K562 (cell line): ENCODE results near the gene PLXNA2. TPM values are rescaled to one million over a fixed set of nuclear protein-coding genes. Genes with fewer than 3 reads are reported as not detected.

Source experiments
- ATAC-seq: fragments of 200-7000 bp; cut with Tn5 transposase; 3 replicates; pipeline ENCODE4 v1.9.1; 2020; ENCODE audit warnings: moderate library complexity
- BruUV-seq: library from RNA; stranded (reverse); fragments of 400-500 nt; replicated peaks from 2 replicates; lab custom pipeline; 2021; lab: Mats Ljungman, UMichigan
- CTCF ChIA-PET: fragments of 300-600 bp; formaldehyde crosslinking; extraction: SDS; loops from one replicate; lab custom pipeline; 2021; ENCODE audit warnings: low intra/inter-chr PET ratio; lab: Yijun Ruan, JAX
- POLR2A ChIA-PET: fragments of 300-600, 350-650 bp; sonication (Branson Sonifier 250); formaldehyde crosslinking; extraction: SDS; loops from one replicate; lab custom pipeline; 2021; ENCODE audit warnings: antibody characterized with exemption, inconsistent platforms; lab: Yijun Ruan, JAX
- DNase-seq, 4 experiments: peaks; one replicate each; pipeline versions ENCODE4 v3.0.0 to v3.0.0-alpha.2; 2011 to 2018; ENCODE audit warnings: low spot score in 3 of 4, mixed read lengths in 3 of 4; ENCODE audit errors: extremely low read depth in 1 of 4
- FAIRE-seq: peaks from 2 replicates; lab custom pipeline; 2011; peaks lifted over from hg19 to GRCh38; lab: Jason Lieb, UNC
- H2AFZ ChIP-seq: 2 replicates; pipeline ENCODE4 v1.6.0; 2011; ENCODE audit warnings: low read depth, low read length, control low read depth, inconsistent platforms
- H3K27ac ChIP-seq: fragments of 200-600 bp; 3 replicates; pipeline ENCODE4 v1.8.0; 2011; ENCODE audit warnings: low read depth, mild to moderate bottlenecking, control low read depth, inconsistent platforms, low read length, moderate library complexity, mixed read lengths; ENCODE audit errors: extremely low read depth
- H3K27me3 ChIP-seq, 2 experiments: fragments of 300-600 bp in 1 of 2; 2 replicates in 1 of 2; 3 replicates in 1 of 2; pipeline versions ENCODE4 v1.6.0 to v1.8.0; 2011; ENCODE audit warnings: inconsistent platforms in 2 of 2, low read length in 2 of 2, mild to moderate bottlenecking in 1 of 2, mixed read lengths in 1 of 2, moderate library complexity in 1 of 2; ENCODE audit not compliant: control insufficient read depth in 2 of 2, insufficient read depth in 2 of 2
- H3K36me3 ChIP-seq: fragments of 300-600 bp; 3 replicates; pipeline ENCODE4 v1.8.0; 2011; ENCODE audit warnings: mild to moderate bottlenecking, low read length, inconsistent platforms; ENCODE audit not compliant: control insufficient read depth, insufficient read depth
- H3K4me1 ChIP-seq, 2 experiments: fragments of 200-600 bp in 1 of 2; replicated peaks in 1 of 2; 2 replicates in 1 of 2; 3 replicates in 1 of 2; pipeline versions ENCODE4 v1.5.1 to v1.8.0; 2011; ENCODE audit warnings: inconsistent platforms in 2 of 2, low read length in 2 of 2, mild to moderate bottlenecking in 1 of 2, mixed read lengths in 1 of 2, moderate library complexity in 1 of 2; ENCODE audit not compliant: control insufficient read depth in 2 of 2, insufficient read depth in 2 of 2
- H3K4me2 ChIP-seq: 2 replicates; pipeline ENCODE4 v1.6.1; 2011; ENCODE audit warnings: low read length, control low read depth, inconsistent platforms, mixed read lengths; ENCODE audit not compliant: insufficient read depth
- H3K4me3 ChIP-seq: fragments of 200-600 bp; sonication (generic), shearing (Covaris generic); 2 replicates; pipeline ENCODE4 v1.5.1; 2016; ENCODE audit warnings: control low read depth, inconsistent platforms
- H3K79me2 ChIP-seq: fragments of 200-600 bp; 3 replicates; pipeline ENCODE4 v1.8.0; 2011; ENCODE audit warnings: low read length, inconsistent platforms; ENCODE audit not compliant: control insufficient read depth, insufficient read depth
- H3K9ac ChIP-seq, 2 experiments: 2 replicates each; pipeline versions ENCODE4 v1.6.0 to v1.6.1; 2011; ENCODE audit warnings: low read depth in 2 of 2, low read length in 2 of 2, control low read depth in 1 of 2, inconsistent platforms in 1 of 2, mild to moderate bottlenecking in 1 of 2, mixed read lengths in 1 of 2; ENCODE audit not compliant: insufficient read depth in 1 of 2
- H3K9me1 ChIP-seq: one replicate; pipeline ENCODE4 v1.6.0; 2011; ENCODE audit warnings: inconsistent platforms, mild to moderate bottlenecking, low read length, moderate library complexity; ENCODE audit not compliant: control insufficient read depth, insufficient read depth
- H3K9me3 ChIP-seq: replicated peaks from 2 replicates; pipeline ENCODE4 v1.5.1; 2011; ENCODE audit warnings: low read depth, low read length, inconsistent platforms; ENCODE audit not compliant: control insufficient read depth, insufficient read depth
- H4K20me1 ChIP-seq: replicated peaks from 2 replicates; pipeline ENCODE4 v1.6.1; 2011; ENCODE audit warnings: low read length, inconsistent platforms, mixed read lengths; ENCODE audit not compliant: control insufficient read depth, insufficient read depth
- CC2D1A ChIP-seq: fragments of 450-650 bp; IDR thresholded peaks from 2 replicates; pipeline ENCODE4 v1.6.1; 2017; ENCODE audit warnings: mild to moderate bottlenecking
- ETV6 ChIP-seq, 3 experiments: fragments of 150-350 bp in 1 of 3; sonication (generic) in 1 of 3; formaldehyde crosslinking in 1 of 3; IDR thresholded peaks; 2 replicates each; pipeline versions ENCODE4 v1.6.1 to v1.8.0; 2014 to 2022; ENCODE audit warnings: borderline replicate concordance in 2 of 3, low read depth in 2 of 3, antibody characterized with exemption in 1 of 3, low read length in 1 of 3, mild to moderate bottlenecking in 1 of 3, missing genetic modification reagents in 1 of 3
- PURB ChIP-seq: sonication (generic); formaldehyde crosslinking; IDR thresholded peaks from 2 replicates; pipeline ENCODE4 v1.9.0; 2021; ENCODE audit warnings: low read depth, mild to moderate bottlenecking, missing genetic modification reagents
- SRF ChIP-seq, 2 experiments: fragments of 250-450, 450-650 bp in 1 of 2; sonication (Bioruptor Pico) in 1 of 2; sonication (generic) in 1 of 2; formaldehyde crosslinking; IDR thresholded peaks; 2 replicates each; pipeline versions ENCODE4 v1.5.0 to v1.5.1; 2020 to 2022; ENCODE audit warnings: mild to moderate bottlenecking in 1 of 2, missing genetic modification reagents in 1 of 2
- SUPT5H ChIP-seq: fragments of 450-650 bp; IDR thresholded peaks from 2 replicates; pipeline ENCODE4 v1.6.1; 2016
- ZNF3 ChIP-seq: fragments of 250-450 bp; sonication (Bioruptor Pico); IDR thresholded peaks from 2 replicates; pipeline ENCODE4 v1.5.0; 2021; ENCODE audit warnings: mild to moderate bottlenecking, moderate library complexity
- ZNF668 ChIP-seq: fragments of 250-450 bp; sonication (Bioruptor Pico); IDR thresholded peaks from 2 replicates; pipeline ENCODE4 v1.8.0; 2022; ENCODE audit warnings: mild to moderate bottlenecking, inconsistent platforms
- WGBS: fragments of 100-300 bp; shearing (Covaris generic); methylation state at CpG from one replicate; pipeline ENCODE4 v1.1.6; 2016; ENCODE audit warnings: low coverage, mixed read lengths; ENCODE audit not compliant: insufficient coverage; ENCODE audit errors: missing lambda C conversion rate; 5-methylcytosine and 5-hydroxymethylcytosine counted together
- in situ Hi-C: fragments of 300-500 bp; cut with MboI; formaldehyde crosslinking; loops from 4 replicates; pipeline ENCODE4 v1.15.0; 2018; ENCODE audit warnings: inconsistent platforms, mixed read lengths
- intact Hi-C: fragments of 100-400 bp; cut with micrococcal nuclease; formaldehyde crosslinking; loops from 2 replicates; pipeline ENCODE4 v1.14.2; 2022
- polyA plus RNA-seq, 8 experiments: library from polyadenylated mRNA; depleted of rRNA in 4 of 8; stranded (reverse) in 5 of 8; unstranded in 3 of 8; fragments of >200 nt; fragmentation: Nextera tagmentation in 2 of 8; fragmentation: Illumina TruSeq in 1 of 8; extraction: Ambion mirVana in 2 of 8; extraction: Trizol in 1 of 8; gene quantifications; 2 replicates each; pipeline versions ENCODE4 v1.2.1 to v1.2.3, GENCODE V29; 2011 to 2014; ENCODE audit warnings: inconsistent platforms in 1 of 8, missing spikeins in 1 of 8
- total RNA-seq, 7 experiments: library from RNA; depleted of rRNA in 6 of 7; stranded (reverse); fragments of >200 nt in 6 of 7; fragmentation: Illumina TruSeq in 2 of 7; extraction: Trizol in 2 of 7; gene quantifications; 2 replicates each; pipeline versions ENCODE4 v1.2.1 to v1.2.3, GENCODE V29; 2011 to 2021; ENCODE audit warnings: low replicate concordance in 1 of 7
- TF ChIP-seq, protein P1 (sequence below): fragments of 450-650 bp; IDR thresholded peaks from 2 replicates; pipeline ENCODE4 v1.6.1; 2016; ENCODE audit warnings: mild to moderate bottlenecking
- TF ChIP-seq, protein P2 (sequence below), 2 experiments: fragments of 450-650 bp; formaldehyde crosslinking in 1 of 2; IDR thresholded peaks; 2 replicates each; pipeline versions ENCODE4 v1.4.0 to v1.6.1; 2014 to 2020; ENCODE audit warnings: mild to moderate bottlenecking in 2 of 2, borderline replicate concordance in 1 of 2, low read depth in 1 of 2

PLXNA2 gene
- total and polyA plus RNA-seq, 9 of the 15 experiments (the other 6 are each of a cell fraction or from before 2014, with no cell fraction given) = 0.01 to 1.3 (median 0.32) TPM

DNA sequence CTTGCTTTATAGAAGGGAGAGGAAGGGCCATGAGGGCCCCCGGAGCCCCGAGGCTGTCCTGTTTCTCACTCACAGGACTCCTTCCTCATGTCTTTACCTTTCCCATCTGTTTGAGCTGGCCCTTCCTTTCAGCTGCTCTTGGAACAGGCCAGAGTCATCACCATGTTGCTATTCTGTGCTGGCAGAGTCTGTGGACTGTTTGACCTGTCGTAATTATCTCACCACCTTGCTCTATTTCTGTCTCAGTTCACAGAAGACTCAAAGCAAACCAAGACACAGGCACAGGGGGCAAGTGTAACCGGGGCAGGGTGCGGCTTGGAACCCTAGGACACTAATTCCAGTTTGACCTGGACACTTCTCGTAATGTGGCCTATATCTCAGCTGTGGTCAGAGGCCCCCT lies 228.9 kb downstream of the PLXNA2 start (continued):
- TF ChIP-seq SRF (CRISPR knock-in tag; IDR thresholded peaks at IDR 0.05) (no peak), ZNF668 (CRISPR knock-in tag) (no peak), SUPT5H (no peak), ZNF3 (CRISPR knock-in tag) (no peak)
- TF ChIP-seq, protein P1, sequence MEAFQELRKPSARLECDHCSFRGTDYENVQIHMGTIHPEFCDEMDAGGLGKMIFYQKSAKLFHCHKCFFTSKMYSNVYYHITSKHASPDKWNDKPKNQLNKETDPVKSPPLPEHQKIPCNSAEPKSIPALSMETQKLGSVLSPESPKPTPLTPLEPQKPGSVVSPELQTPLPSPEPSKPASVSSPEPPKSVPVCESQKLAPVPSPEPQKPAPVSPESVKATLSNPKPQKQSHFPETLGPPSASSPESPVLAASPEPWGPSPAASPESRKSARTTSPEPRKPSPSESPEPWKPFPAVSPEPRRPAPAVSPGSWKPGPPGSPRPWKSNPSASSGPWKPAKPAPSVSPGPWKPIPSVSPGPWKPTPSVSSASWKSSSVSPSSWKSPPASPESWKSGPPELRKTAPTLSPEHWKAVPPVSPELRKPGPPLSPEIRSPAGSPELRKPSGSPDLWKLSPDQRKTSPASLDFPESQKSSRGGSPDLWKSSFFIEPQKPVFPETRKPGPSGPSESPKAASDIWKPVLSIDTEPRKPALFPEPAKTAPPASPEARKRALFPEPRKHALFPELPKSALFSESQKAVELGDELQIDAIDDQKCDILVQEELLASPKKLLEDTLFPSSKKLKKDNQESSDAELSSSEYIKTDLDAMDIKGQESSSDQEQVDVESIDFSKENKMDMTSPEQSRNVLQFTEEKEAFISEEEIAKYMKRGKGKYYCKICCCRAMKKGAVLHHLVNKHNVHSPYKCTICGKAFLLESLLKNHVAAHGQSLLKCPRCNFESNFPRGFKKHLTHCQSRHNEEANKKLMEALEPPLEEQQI = no peak

DNA sequence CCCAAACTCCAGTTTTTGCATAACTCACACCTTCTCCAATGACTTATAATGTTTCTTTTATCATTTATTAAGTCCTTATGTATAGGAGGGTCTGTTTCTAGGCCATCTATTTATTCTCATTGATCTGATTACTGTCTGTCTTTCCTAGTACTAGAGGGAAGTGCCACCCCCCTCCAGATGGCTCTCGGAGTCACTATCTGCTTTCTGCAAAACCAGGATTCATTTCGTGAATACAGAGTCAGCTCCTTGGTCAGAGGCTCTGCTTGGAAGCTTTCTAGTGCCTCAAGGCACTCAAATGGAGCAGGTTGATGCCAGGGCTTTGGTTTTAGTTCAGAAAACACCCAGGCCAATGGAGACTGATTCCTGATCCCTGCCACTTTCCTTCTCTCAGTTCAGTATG lies 231.0 kb downstream of the PLXNA2 start:
- no TSS peak for BruUV-seq
- in situ Hi-C loops (loop anchor here (25.0 kb wide), 1 partner anchor 1199 kb away; no protein-coding TSS in a partner anchor), intact Hi-C loops (no loop called here)
- Histone ChIP-seq H3K27ac (no peak overlapping the region), H3K4me2 (no peak overlapping the region), H3K4me1 (no peaks in the 10 kb centered on the region), H3K79me2 (no peaks in the 10 kb centered on the region), H4K20me1 (0 out of 2 replicates have a peak, but pooled peaks cover 3% of the 10 kb centered on the region), H3K9ac (no peak overlapping the region), H3K27me3 (peaks cover 18 to 52% of the 10 kb centered on the region in 2 experiments; a peak in 4 of 5 replicates), H3K9me3 (no peaks in the 10 kb centered on the region), H3K4me3 (no peak overlapping the region), H2AFZ (no peak overlapping the region), H3K36me3 (no peaks in the 10 kb centered on the region), H3K9me1 (no peaks in the 10 kb centered on the region)
- CTCF ChIA-PET = no interaction called here
- 0% methylated on average over 2 of the region's 2 CpGs for WGBS
- no peak for FAIRE-seq
- no peak for DNase-seq
- no peak for ATAC-seq
- POLR2A ChIA-PET = interaction anchor here (0.6 to 1.3 kb wide), 4 partner anchors 10 to 379 kb away, joined by 3 to 5 read pairs (median 3); no protein-coding TSS in a partner anchor
- TF ChIP-seq ETV6 (IDR thresholded peaks at IDR 0.05; ENCODE audit: borderline replicate concordance in 1 of 2, low read depth in 2 of 2, low read length in 1 of 2) (no peak), ETV6 (CRISPR knock-in tag; IDR thresholded peaks at IDR 0.05; ENCODE audit: borderline replicate concordance) (no peak), PURB (no peak), CC2D1A (no peak)
- TF ChIP-seq, protein P2, sequence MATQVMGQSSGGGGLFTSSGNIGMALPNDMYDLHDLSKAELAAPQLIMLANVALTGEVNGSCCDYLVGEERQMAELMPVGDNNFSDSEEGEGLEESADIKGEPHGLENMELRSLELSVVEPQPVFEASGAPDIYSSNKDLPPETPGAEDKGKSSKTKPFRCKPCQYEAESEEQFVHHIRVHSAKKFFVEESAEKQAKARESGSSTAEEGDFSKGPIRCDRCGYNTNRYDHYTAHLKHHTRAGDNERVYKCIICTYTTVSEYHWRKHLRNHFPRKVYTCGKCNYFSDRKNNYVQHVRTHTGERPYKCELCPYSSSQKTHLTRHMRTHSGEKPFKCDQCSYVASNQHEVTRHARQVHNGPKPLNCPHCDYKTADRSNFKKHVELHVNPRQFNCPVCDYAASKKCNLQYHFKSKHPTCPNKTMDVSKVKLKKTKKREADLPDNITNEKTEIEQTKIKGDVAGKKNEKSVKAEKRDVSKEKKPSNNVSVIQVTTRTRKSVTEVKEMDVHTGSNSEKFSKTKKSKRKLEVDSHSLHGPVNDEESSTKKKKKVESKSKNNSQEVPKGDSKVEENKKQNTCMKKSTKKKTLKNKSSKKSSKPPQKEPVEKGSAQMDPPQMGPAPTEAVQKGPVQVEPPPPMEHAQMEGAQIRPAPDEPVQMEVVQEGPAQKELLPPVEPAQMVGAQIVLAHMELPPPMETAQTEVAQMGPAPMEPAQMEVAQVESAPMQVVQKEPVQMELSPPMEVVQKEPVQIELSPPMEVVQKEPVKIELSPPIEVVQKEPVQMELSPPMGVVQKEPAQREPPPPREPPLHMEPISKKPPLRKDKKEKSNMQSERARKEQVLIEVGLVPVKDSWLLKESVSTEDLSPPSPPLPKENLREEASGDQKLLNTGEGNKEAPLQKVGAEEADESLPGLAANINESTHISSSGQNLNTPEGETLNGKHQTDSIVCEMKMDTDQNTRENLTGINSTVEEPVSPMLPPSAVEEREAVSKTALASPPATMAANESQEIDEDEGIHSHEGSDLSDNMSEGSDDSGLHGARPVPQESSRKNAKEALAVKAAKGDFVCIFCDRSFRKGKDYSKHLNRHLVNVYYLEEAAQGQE (IDR thresholded peaks at IDR 0.05; ENCODE audit: borderline replicate concordance) = no peak
- TF ChIP-seq, protein P2 (CRISPR knock-in tag; IDR thresholded peaks at IDR 0.05; ENCODE audit: low read depth) = no peak
